NCI-H1417 treated with DMSO at 0.1 percent for 48 hours (cell line): Measurements from ENCODE around the gene ALDOC.
"Not testable (repeated sequence)": the region's sequence is repeated elsewhere in the genome, so short reads cannot be mapped to it uniquely, and the experiment has no call there.

Experiments
- DNase-seq: peaks from one replicate; lab custom pipeline; 2025; lab: John Stamatoyannopoulos, UW

The ALDOC gene

GRCh38 chr17:28576758-28577465, at the start of gene ALDOC:
Gene ALDOC (minus strand): TSS chr17:28576895. CDS start chr17:28575532, 1,363 bp downstream.
- no peak for DNase-seq

DNA sequence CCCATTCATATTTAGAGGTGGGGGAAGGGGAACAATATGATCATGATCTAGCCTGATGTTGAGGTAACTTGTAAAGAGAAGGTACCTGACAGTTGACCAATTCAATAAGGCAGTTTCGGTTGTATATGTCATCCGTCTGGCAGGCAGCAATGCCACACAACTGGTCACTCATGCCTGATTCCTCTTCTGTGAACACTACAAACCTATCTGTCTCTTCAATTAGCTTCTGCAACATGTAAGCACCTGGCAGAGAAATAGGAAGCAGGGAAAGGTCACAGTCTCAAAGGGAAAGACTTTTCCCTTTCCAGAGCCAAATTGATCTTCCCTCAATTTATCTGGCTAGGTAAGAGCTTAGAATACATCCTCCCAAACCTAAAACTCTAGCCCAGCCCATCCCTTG, 47.5 kb upstream of the ALDOC start:
- DNase-seq = no peak

DNA sequence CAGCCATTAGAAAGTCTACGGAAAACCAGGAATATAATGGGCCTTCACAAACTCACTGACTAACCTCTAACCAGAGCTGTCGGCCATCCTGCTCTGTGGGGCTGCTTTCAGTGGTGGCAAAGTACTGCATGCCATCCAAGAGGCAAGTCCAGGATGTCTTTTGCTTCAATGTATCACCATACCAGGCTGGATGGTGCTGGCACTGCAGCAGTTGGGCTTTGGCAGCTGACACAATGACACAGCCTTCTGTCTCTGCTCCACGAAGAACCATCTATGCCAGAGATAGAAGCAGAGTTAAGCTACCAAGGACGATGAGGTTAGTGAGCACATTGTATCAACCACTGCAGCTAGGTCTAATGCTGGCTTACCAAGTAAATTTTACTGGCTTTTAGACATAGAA, 47.0 kb upstream of the ALDOC start:
- DNase-seq = no peak

- no peak for DNase-seq
Measured at GRCh38 chr17:28622186-28622585, 45.5 kb upstream of the ALDOC start.

DNA sequence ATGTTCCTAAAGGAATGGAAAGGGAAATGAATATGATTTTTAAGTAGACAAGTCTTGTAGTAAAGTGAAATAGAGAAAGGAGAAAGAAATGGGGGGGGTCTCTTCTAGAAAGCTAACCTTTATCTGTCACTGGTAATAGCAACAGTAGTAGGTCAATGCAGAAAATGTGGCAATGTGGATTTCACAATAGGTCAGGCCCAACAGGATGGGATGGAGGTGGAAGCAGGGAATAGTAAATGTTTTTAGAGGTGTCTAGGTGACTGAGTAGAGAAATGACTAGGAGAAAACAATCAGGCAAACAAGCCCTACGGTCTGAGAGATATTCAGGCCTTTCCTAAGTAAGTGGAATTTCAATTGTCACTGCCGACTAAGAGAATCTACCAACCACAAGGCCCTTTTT, 43.3 kb upstream of the ALDOC start:
- no peak for DNase-seq

- no peak for DNase-seq
Measured at GRCh38 chr17:28618464-28618863, 41.8 kb upstream of the ALDOC start.

- DNase-seq = no peak
Measured at GRCh38 chr17:28616281-28616680, 39.6 kb upstream of the ALDOC start.

- no peak for DNase-seq
Measured at GRCh38 chr17:28615260-28615940, 38.7 kb upstream of the ALDOC start.

- DNase-seq = no peak
Measured at GRCh38 chr17:28613931-28614381, 37.3 kb upstream of the ALDOC start, which contains the start of gene RSKR. Gene RSKR (minus strand): TSS chr17:28614185. CDS start chr17:28614161, 24 bp downstream.

DNA sequence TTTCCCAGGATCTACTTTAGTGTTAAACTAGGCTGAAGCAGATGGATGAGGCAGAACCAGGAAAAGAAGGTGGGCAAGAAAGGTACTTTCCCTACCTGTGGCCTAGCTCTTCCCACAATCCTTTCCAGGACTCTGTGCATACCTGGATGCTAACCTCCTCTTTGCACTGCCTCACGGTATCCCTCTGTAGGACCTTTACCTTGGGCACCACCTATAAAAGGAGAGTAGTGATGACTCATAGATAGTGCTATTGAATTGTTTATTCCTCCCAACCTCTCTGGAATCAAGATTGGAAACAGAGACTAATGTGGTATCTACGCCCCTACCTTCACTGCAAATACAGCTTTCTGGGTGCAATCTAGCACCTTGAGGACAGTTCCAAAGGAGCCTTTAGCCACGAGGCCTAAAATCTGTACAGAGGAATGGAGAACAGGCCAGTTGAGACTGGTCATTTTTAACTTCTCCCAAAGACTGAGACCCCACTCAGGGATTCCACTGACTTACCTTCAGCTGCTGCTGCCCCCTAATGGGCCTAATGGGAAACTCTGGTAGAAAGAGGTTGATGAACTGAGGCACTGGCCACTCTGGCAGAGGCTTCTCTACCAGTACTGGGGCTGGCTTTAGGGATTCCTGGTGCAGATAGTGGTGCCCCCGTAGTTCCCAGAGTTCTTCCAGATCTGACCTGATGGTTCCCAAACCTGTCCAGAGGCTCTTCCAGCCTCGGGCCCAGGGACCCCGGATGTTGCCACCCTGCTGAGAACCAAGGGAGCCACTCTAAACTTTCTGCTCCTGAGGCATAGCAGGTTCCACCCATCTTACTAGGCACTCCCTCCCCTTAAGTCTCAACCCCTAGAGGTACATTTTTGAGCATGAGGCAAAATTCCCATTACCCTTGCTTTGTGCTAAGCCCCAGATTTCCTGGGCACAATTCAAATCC, 36.5 kb upstream of the ALDOC start:
- no peak for DNase-seq

DNA sequence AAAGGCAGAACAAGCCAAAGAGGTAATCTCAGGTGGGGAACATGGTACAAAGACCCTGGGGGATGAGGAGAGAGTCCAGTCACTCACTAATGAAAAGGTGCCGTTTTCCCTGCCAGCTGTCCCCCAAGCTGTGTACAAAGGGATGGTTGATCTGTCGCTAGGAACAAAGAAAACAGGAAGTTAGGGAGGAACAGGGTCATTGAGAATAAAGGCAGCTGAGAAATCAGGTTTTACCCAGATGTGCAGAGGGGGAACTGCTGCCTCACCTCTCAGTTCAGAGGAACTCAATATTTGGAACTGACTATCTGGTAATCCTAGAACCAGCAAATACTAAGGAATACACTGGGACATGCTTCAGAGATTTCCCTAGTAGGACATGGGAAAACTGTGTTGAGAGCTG, 35.8 kb upstream of the ALDOC start:
- DNase-seq = no peak

DNA sequence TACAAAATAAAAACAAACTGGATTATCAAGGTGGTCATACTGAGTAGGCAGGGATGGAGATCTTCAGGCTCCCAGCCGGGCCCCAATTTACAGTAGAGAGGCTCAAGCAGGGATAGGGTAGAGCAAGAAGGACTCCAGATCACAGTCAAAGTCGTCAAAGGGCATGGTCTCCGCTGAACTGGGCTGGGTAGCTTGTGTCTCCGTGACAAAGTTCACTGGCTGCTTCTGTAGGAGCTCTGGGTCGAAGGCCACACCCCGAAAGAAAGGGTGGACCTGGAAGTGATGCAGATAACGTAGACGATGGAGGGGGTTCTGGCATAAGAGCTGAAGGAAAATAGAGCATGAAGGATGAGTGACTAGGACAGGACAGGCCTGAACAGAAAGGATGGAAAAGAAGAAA, 33.7 kb upstream of the ALDOC start:
- no peak for DNase-seq

GRCh38 chr17:28604031-28604430, 27.3 kb upstream of the ALDOC start:
- not testable (repeated sequence) for DNase-seq

DNA sequence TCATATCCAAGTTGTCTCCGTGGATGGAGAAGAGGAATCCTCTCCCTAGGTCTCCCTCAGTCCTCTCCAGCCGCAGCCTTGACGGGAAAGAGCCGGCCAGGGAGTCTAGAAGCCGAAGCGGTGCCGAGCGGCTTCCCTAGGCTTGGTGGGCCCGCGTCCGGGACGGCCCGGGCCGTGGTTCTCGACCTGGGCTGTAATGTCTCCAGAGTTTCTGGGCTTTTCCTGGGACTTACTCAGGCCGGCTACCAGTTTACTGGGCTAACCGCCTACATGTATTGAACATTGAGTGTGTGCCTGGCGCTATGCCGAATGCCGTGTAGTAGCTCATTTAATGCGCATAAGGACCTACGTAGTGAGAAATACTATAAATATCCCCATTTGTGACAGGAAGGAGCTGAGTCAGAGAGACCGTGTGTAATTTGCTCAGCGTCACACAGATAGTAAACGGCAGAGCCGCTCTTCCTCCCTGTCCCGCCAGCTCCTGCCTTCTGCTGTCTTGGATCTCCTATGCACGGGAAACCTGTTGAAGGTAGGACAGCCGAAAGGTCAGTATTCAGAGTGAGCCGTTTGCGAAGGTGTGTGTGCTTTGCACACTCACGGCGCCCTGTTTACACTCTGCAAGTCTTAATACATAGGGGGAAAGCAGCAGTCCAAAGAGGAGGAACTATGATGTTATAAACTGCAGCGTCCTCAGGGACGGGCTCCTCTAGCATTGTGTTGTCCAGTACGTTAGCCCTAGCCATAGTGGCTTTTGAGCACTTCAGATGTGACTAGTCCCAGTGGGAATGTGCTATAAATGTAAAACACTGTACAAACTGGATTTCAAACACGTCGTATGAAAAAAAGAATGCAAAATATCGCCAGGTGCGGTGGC, 22.9 kb upstream of the ALDOC start:
- DNase-seq = peak; percentile 55

DNA sequence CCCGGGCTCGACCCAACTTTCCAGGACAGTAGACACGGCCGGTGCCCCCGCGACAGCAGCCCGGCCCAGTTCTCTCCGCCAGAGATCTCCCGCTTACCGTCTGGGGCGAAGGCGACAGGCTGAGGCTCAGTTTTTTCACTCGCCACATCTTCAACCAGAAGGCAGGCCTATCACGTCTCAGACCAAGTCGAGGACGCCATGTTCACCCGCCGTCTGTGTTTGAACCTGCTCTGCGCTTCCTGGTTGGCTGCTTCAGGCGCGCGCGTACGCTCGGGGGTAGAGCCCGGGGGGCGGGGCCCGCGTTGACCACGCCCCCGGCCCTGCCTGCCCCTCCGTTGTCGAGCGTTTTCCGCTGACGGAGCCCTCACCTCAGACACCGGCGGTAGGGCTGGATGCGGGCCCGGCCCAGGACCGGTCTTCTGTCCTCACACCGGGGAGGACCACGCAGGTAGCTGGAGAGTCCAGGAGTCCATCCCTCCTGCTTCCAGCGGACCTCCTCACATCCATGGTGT, 22.2 kb upstream of the ALDOC start, which contains the start of gene SPAG5:
Gene SPAG5 (minus strand): TSS at position 227 of the 512 bp plus-strand sequence. CDS start 79 bp downstream, at position 148.
- DNase-seq = peak; percentile 67

GRCh38 chr17:28598389-28598788, 21.7 kb upstream of the ALDOC start:
- DNase-seq = no peak

DNA sequence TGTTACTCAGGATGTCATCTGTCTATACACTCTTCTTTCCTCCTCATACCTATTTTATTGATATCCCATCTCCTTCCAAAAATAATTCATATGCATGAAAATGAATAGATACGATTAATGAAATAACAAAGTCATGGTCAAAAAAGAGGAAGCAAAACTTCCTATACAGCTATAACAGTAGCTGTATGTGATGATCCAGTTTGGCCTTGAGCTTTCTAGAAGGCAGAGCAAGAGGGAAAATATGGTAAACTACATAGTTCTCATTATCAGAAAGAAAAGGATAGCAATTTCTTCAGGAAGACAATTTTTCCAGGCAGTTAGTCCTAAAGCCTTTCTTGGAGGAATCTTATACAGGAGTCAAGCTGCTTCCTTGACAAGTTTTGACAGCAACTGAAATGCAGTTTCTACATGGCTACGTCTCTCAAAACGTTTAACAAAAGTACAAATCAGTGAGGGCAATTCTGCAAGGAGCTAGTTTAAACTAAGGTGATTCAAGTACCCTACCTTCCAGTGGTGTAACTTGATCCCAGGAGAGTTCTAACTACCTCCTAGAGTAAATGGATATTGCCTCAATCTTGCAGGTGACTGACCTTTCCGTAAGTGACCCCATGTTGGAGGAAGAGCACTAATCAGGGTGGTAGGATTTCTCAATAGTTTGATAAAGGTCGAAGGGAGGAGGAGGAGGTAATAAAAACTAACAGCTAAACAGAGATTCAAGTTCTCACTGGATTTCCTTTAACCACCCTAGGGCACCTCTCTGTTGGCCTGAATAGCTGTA, 21.1 kb upstream of the ALDOC start:
- no peak for DNase-seq

GRCh38 chr17:28592260-28592659, 15.6 kb upstream of the ALDOC start:
- DNase-seq = no peak

- DNase-seq = no peak
Measured at GRCh38 chr17:28585851-28586250, 9.2 kb upstream of the ALDOC start.

DNA sequence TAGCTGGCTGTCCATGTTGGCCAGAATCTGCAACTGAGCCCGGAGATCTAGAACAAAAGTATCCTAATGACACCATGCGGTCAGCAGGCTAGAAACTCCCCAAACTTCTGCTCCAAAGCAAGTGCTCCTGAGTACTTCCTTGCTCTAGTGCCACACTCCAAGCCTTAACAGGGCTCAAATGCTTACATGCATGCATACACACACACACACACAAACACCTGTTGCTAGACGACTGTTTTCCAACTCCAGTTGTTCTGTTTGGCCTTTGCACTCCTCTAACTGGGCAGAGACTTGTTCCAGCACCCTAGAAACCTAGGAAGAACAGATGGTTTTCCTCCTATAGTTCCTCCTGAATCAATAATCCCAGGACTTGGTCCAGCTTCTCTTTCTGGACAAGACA, 7.7 kb upstream of the ALDOC start:
- DNase-seq = no peak
